Activated naive CD4-positive, alpha-beta T cell treated with anti-CD3 and anti-CD28 coated beads, Interleukin-2, amount 10 ng/mL, durations not matched to agents 7 days and 5 days (primary cell): ENCODE data around the gene KSR1.
"Not testable (repeated sequence)": the region's sequence is repeated elsewhere in the genome, so short reads cannot be mapped to it uniquely, and the experiment has no call there.

Experiments used
- CTCF ChIA-PET: fragments of 350-600 bp; sonication (Branson Sonifier 250); formaldehyde crosslinking; loops from one replicate; lab custom pipeline; 2021; ENCODE audit warnings: antibody characterized with exemption; lab: Charles Lee
- DNase-seq: peaks from one replicate; pipeline ENCODE4 v3.0.0-alpha.2; 2020
- H3K27ac Mint-ChIP-seq: one replicate; pipeline ENCODE4 v1.8.0; 2021; ENCODE audit warnings: mild to moderate bottlenecking, moderate library complexity, mixed read lengths
- H3K27me3 Mint-ChIP-seq: one replicate; pipeline ENCODE4 v1.8.0; 2021; ENCODE audit warnings: mild to moderate bottlenecking, mixed read lengths
- H3K36me3 Mint-ChIP-seq: one replicate; pipeline ENCODE4 v1.8.0; 2021; ENCODE audit warnings: mixed read lengths
- H3K4me1 Mint-ChIP-seq: one replicate; pipeline ENCODE4 v1.8.0; 2021; ENCODE audit warnings: mixed read lengths
- H3K4me3 Mint-ChIP-seq: one replicate; pipeline ENCODE4 v1.8.0; 2021; ENCODE audit warnings: mild to moderate bottlenecking, moderate library complexity, mixed read lengths
- H3K9me3 Mint-ChIP-seq: one replicate; pipeline ENCODE4 v1.8.0; 2021; ENCODE audit warnings: mixed read lengths

KSR1 gene

DNA sequence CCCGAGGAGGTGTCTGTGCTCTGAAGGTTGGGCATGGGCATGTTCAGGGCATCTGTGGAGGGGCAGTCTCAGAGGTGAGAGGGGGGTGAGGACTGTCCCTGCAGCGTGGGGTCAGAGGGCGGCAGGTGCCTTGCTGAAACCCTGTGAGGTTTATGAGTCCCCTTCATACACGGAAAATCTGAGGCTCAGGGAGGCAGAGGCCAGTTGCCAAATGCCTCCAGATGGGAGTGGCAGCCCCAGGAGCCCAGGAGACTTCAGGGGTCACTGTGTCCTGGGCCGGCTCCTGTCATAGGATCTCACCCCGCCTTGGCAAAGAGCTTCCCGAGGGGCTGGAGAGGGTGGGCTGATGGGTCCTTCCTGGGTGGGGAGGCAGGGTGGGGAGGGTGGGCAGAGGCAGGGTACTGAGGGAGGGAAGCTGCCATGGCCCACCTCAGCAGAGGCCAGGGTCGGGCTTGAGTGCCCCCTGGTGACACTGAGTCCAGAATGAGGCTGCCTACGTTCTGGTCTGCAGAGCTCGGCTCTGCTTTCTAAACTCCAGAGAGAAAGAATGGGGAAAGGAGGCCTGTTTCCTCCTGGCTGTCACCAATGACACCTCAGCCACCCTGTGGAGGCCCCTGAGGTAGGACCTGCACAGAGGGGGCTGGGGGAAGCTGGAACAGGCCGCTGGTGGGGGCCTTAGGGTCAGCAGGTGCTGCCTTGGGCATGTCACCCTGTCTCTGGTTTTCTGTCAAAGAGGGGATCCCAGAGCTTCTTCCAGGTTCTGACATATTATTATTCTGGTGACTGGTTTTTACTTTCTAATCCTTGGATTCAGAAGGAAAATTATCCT lies 175.9 kb downstream of the KSR1 start:
- H3K27ac Mint-ChIP-seq, result peak overlapping the region; percentile 88
- H3K36me3 Mint-ChIP-seq, result peaks cover 32% of the 10 kb centered on the region
- CTCF ChIA-PET, result interaction anchor here (0.8 to 5.0 kb wide), 10 partner anchors 13 to 285 kb away, joined by 3 to 18 read pairs (median 4); no protein-coding TSS in a partner anchor
- no peaks in the 10 kb centered on the region for H3K27me3 Mint-ChIP-seq
- DNase-seq, result peak; percentile 34
- no peaks in the 10 kb centered on the region for H3K9me3 Mint-ChIP-seq
- H3K4me3 Mint-ChIP-seq, result peak overlapping the region; percentile 89
- H3K4me1 Mint-ChIP-seq, result peaks cover 68% of the 10 kb centered on the region

DNA sequence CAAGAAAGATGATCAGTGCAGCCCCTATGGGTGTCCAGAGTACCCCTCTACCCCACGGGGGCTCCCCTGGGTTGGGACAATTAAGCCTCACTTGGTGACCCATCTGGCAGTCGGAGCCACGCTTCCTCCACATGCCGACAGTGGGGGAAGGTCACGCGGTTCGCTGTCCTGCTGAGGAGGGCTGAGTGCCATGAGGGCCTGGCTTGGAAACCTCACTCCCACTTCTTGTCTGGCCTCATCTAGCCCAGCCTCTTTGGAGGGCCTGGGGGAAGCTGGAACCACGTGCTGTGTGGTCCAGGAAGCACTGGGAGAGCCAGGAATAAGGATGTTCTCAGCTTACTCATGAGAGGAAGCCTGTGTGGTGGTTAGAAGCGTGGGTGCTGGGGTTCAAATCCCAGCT lies 176.5 kb downstream of the KSR1 start:
- not testable (repeated sequence) for H3K9me3 Mint-ChIP-seq, DNase-seq, H3K27me3 Mint-ChIP-seq
- Mint-ChIP-seq H3K4me3 (peak overlapping the region; percentile 89), H3K27ac (peak overlapping the region; percentile 14), H3K4me1 (peaks cover 68% of the 10 kb centered on the region), H3K36me3 (peaks cover 32% of the 10 kb centered on the region)
- CTCF ChIA-PET, result interaction anchor here (1.0 to 5.0 kb wide), 8 partner anchors 14 to 285 kb away, joined by 3 to 18 read pairs (median 6); no protein-coding TSS in a partner anchor

DNA sequence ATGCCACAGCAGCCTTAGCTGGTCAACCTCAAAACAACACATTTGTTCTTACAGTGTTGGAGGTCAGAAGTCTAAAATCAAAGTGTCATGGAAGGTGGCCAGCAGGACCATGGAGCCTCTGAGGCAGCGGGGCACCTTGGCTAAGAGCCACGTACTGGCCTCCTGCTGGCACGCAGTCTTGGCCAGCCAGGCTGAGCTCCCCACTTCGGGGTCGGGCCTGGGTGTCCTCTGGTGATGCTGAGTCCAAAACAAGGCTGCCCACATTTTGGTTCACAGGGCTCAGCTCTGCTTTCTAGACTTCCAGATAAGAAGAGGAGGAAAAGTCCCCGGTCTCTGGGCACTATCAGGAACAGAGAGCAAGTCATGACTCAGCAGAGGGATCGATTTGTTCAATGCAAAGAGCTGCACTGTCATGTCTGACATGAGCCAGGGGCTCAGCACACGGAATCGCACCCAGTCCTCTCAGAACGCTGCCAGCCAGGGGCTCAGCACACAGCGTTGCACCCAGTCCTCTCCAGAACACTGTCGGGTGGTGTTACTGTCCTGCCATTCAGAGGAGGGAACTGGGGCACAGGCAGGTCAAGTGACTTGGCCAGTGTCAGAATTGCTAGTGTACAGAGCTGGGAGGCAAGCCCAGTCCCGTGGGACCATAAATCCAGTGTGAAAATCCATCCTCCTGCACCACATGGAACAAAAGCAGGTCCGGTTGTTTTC lies 177.2 kb downstream of the KSR1 start:
- H3K4me3 Mint-ChIP-seq, result peak overlapping the region; percentile 54
- H3K4me1 Mint-ChIP-seq, result peaks cover 62% of the 10 kb centered on the region
- peaks cover 32% of the 10 kb centered on the region for H3K36me3 Mint-ChIP-seq
- H3K27me3 Mint-ChIP-seq, result no peaks in the 10 kb centered on the region
- CTCF ChIA-PET, result interaction anchor here (1.0 to 5.0 kb wide), 6 partner anchors 18 to 286 kb away, joined by 3 to 18 read pairs (median 6); no protein-coding TSS in a partner anchor
- no peaks in the 10 kb centered on the region for H3K9me3 Mint-ChIP-seq
- no peak for DNase-seq
- H3K27ac Mint-ChIP-seq, result peak overlapping the region; percentile 14

DNA sequence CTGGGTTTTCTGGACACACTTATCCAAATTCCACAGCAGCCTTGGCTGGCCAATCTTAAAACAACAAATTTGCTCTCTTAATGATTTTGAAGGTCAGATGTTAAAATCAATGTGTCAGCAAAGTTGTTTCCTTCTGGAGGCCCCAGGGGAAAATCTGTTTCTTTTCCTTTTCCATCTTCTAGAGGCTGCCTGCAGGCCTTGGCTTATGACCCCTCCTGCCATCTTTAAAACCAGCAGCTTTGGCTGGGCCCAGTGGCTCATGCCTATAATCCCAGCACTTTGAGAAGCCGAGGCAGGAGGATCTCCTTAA lies 177.7 kb downstream of the KSR1 start:
- H3K9me3 Mint-ChIP-seq, result no peaks in the 10 kb centered on the region
- H3K4me3 Mint-ChIP-seq, result no peak overlapping the region
- H3K27me3 Mint-ChIP-seq, result no peaks in the 10 kb centered on the region
- H3K36me3 Mint-ChIP-seq, result peaks cover 33% of the 10 kb centered on the region
- H3K27ac Mint-ChIP-seq, result no peak overlapping the region
- H3K4me1 Mint-ChIP-seq, result peaks cover 58% of the 10 kb centered on the region
- CTCF ChIA-PET, result interaction anchor here (0.8 to 5.0 kb wide), 5 partner anchors 18 to 401 kb away, joined by 3 to 18 read pairs (median 7); no protein-coding TSS in a partner anchor
- no peak for DNase-seq

DNA sequence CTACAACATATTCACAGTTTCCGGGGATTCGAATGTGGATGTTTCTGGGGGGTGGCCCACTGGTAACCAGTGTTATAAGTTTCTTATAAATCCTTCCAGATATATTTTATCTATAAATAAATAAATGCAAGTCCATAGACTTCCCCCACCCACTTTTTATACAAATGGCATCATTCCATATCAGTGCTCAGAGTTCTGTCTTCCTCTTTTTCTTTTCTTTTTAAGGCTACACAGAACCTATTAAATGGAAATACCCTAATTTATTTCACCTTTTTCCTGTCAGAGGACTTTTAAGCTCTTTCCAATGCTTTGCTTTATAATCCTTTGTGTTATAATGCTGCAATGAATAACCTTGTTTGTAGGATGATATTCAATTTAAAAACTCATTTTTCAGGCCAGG lies 178.5 kb downstream of the KSR1 start:
- Mint-ChIP-seq H3K9me3 (no peaks in the 10 kb centered on the region), H3K36me3 (peaks cover 32% of the 10 kb centered on the region), H3K27me3 (no peaks in the 10 kb centered on the region), H3K27ac (peak overlapping the region; percentile 67), H3K4me1 (peaks cover 53% of the 10 kb centered on the region), H3K4me3 (no peak overlapping the region)
- DNase-seq, result no peak
- CTCF ChIA-PET, result interaction anchor here (0.8 to 1.2 kb wide), 3 partner anchors 25 to 402 kb away, joined by 3 to 4 read pairs (median 4); no protein-coding TSS in a partner anchor

DNA sequence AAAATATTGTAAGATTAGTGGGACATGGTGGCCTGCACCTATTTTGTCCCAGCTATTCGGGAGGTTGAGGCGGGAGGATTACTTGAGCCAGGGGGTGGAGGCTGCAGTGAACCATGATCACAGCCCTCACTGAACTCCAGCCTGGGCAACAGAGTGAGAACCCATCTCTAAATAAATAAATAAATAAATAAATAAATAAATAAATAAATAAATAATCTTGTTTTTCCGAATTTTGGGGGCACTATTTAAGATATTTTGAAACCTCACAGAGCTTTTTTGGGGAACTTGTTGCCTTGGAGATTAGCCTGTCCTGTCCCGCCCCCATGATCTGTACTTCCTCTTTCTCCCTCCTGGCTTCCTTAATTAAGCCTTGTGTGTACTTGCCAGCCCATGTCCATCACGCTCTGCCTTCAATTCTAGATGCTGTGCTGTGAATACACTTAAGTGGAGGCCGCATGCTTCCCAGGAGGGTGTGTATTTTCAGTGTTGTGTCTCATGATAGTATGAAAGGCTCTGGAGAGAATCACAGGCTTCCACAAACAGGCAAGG lies 179.1 kb downstream of the KSR1 start:
- DNase-seq, result no peak
- Mint-ChIP-seq H3K27ac (no peak overlapping the region), H3K9me3 (no peaks in the 10 kb centered on the region), H3K4me1 (peaks cover 47% of the 10 kb centered on the region), H3K4me3 (no peak overlapping the region), H3K36me3 (peaks cover 30% of the 10 kb centered on the region), H3K27me3 (no peaks in the 10 kb centered on the region)
- CTCF ChIA-PET, result interaction anchor here (1.2 kb wide), 1 partner anchor 26 kb away, joined by 4 read pairs; no protein-coding TSS in a partner anchor

DNA sequence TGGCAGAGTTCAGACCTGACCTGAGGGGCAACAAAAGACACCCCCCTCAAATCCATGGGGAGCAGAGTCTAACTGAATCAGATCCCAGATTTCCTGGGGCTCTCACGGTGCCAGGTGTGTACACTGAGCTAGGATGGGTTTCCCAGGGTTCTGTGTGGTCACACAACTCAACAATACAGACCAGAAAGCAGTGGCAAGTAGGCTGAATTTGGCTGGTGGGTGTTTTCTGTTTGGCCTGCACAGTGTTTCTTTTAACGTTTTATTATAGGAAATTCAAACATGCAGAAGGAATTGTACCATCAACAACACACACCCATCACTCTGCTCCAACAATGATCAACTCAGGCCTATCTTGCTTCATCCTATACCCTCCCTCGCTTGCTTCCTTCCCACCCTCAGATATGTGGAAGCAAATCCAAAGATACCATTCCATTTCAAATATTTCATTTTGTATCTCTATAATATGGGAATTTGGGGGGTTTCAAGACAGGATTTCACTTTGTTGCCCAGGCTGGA lies 179.8 kb downstream of the KSR1 start:
- Mint-ChIP-seq H3K4me1 (peaks cover 40% of the 10 kb centered on the region), H3K36me3 (peaks cover 34% of the 10 kb centered on the region)
- CTCF ChIA-PET, result interaction anchor here (0.5 kb wide), 1 partner anchor 238 kb away, joined by 3 read pairs; no protein-coding TSS in a partner anchor
- H3K27ac Mint-ChIP-seq, DNase-seq, H3K27me3 Mint-ChIP-seq, H3K4me3 Mint-ChIP-seq, H3K9me3 Mint-ChIP-seq: not testable (repeated sequence)

DNA sequence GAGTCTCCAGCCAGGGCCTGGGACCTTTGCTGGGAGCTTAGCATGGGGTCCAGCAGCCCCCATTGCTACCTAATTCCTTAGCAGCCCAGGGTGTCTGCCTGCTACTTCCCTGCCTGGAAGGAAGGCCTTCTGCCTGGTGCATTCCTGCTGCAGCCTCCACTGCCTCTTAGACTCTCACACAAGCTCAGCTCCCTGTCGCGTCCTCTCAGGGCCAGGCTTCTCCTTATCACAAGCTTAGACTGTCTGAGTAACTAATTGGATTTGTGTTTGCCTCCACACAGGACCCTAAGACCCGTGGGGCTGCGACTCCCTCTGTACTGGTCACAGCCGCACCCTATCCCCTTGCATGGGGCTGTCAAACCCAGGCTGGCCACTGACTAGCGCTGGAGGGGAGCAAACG lies 181.6 kb downstream of the KSR1 start:
- Mint-ChIP-seq H3K36me3 (peaks cover 34% of the 10 kb centered on the region), H3K4me1 (peaks cover 26% of the 10 kb centered on the region)
- H3K9me3 Mint-ChIP-seq, H3K27ac Mint-ChIP-seq, DNase-seq, CTCF ChIA-PET, H3K27me3 Mint-ChIP-seq, H3K4me3 Mint-ChIP-seq: not testable (repeated sequence)

DNA sequence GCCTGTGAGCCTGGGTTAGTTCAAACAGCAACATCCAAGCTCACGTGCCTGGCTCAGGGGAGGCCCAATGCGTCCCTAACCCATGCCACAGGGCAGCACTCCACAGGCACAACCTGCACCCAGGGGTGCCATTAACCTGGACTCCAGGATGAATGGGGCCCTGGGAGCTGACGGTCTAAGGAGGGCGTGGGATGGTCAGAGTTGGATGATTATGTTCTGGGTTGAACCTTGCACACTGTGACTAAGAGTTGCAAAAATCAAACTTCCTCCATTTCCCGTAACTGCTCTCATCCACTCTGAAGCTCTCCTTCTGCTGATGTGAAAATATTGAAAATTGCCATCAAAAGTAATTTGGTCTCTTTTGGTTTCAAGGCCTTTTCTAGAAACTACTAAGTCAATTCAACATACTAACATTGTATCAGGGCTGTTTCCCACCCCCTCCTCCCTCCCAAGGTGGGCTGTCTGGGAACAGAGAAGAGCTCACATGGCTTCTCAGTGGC lies 182.2 kb downstream of the KSR1 start:
- CTCF ChIA-PET, result interaction anchor here (1.2 to 1.7 kb wide), 2 partner anchors 12 to 29 kb away, joined by 5 read pairs; no protein-coding TSS in a partner anchor
- Mint-ChIP-seq H3K4me1 (peaks cover 22% of the 10 kb centered on the region), H3K36me3 (peaks cover 32% of the 10 kb centered on the region)
- not testable (repeated sequence) for H3K4me3 Mint-ChIP-seq, H3K9me3 Mint-ChIP-seq, H3K27ac Mint-ChIP-seq, DNase-seq, H3K27me3 Mint-ChIP-seq

DNA sequence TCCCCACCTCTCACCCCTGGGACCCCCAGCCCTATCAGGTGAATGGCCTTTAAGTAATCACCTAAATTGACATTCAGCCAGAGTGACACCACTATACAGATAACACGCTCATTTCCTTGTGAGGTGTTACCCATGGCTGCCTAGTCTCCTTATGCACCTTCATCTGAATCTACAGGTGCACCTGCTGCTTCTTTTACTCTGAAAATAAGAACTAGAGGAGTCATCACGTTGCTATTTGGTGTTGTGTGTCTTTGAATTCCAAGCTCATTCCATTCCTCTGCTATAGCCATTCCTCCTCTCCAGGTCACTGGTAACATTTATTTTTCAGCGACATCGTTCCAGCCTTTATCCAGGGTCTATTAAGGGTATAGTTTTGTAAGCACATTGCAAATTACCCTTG lies 184.5 kb downstream of the KSR1 start:
- Mint-ChIP-seq H3K9me3 (no peaks in the 10 kb centered on the region), H3K27me3 (no peaks in the 10 kb centered on the region), H3K27ac (no peak overlapping the region), H3K36me3 (peaks cover 28% of the 10 kb centered on the region), H3K4me3 (no peak overlapping the region), H3K4me1 (peaks cover 2% of the 10 kb centered on the region)
- DNase-seq, result no peak
- CTCF ChIA-PET, result interaction anchor here (1.1 to 1.8 kb wide), 3 partner anchors 10 to 31 kb away, joined by 3 to 6 read pairs (median 5); no protein-coding TSS in a partner anchor

DNA sequence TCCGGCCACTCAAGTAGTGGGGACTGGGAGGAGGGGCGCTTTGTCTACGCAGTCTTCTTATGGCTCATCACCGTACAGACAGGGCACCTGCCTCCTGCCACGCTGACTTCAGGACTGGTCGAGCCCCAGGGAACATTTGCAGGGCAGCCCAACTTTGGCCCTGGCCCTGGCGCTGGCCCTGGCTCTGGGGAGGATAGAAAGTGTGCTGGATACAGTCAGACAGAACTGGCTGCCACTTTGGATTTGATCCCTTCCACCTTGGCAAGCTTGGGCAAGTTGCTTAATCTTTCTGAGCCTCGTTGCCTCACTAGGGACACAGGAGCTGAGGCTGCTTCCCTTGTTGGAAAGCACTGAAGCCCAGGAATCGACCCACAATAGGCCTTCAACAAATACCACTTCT lies 188.3 kb downstream of the KSR1 start:
- CTCF ChIA-PET, result interaction anchor here (1.1 to 9.4 kb wide), 4 partner anchors 31 to 290 kb away, joined by 3 to 106 read pairs (median 6); no protein-coding TSS in a partner anchor
- peaks cover 4% of the 10 kb centered on the region for H3K4me1 Mint-ChIP-seq
- peaks cover 33% of the 10 kb centered on the region for H3K36me3 Mint-ChIP-seq
- no peaks in the 10 kb centered on the region for H3K27me3 Mint-ChIP-seq
- H3K27ac Mint-ChIP-seq, result no peak overlapping the region
- H3K9me3 Mint-ChIP-seq, result no peaks in the 10 kb centered on the region
- H3K4me3 Mint-ChIP-seq, result no peak overlapping the region
- no peak for DNase-seq

DNA sequence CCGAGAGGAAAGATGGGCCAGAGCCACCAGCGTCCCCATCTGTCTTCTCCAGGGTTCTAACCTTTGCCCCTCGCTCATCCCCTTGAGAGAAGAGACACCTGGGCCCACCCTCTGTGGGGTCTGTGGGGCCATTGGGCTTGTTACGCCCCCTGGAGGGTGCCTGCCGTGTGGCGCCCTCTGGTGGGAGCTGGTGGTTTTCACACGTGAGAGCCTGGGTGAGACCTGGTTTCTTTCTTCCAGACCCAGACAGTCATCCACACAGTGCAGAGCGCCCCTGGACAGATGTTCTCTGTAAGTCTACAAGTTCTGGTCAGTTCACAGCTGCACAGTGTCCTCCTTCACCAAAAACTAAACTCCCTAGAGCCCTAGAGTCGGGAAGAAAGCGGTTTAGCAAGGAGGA lies 189.4 kb downstream of the KSR1 start:
- H3K36me3 Mint-ChIP-seq, result peaks cover 28% of the 10 kb centered on the region
- not testable (repeated sequence) for H3K4me3 Mint-ChIP-seq, H3K4me1 Mint-ChIP-seq, DNase-seq, H3K9me3 Mint-ChIP-seq, H3K27me3 Mint-ChIP-seq, H3K27ac Mint-ChIP-seq
- CTCF ChIA-PET, result interaction anchor here (1.1 to 9.4 kb wide), 5 partner anchors 22 to 42 kb away, joined by 3 to 106 read pairs (median 4); no protein-coding TSS in a partner anchor

DNA sequence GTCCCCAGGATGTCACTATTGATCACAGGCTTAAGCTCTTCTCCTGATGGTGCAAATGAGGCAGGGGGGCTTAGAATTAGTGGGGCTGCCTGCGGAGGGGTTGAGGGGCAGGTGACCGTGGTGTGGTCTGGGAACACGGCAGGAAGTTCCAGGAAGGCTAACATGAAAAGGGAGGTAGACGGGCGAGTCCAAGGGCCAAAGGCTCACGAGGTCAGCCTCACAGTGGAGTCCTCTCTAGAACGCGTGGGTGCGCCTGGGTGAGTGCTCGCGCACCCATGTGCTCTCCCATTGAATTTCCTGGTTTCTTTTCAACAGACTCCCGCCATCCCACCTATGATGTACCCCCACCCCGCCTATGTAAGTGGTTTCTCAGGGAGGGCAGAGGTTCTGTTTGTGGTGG lies 190.0 kb downstream of the KSR1 start:
- CTCF ChIA-PET, result interaction anchor here (1.1 to 9.4 kb wide), 4 partner anchors 23 to 39 kb away, joined by 3 to 106 read pairs (median 4); no protein-coding TSS in a partner anchor
- no peak for DNase-seq

More for the DNA sequence above, 190.0 kb downstream of the KSR1 start:
- Mint-ChIP-seq H3K9me3 (no peaks in the 10 kb centered on the region), H3K4me3 (no peak overlapping the region), H3K27me3 (no peaks in the 10 kb centered on the region), H3K36me3 (peaks cover 24% of the 10 kb centered on the region), H3K4me1 (peaks cover 4% of the 10 kb centered on the region), H3K27ac (no peak overlapping the region)
